HEK293T (cell line): Measurements from ENCODE around the gene GORASP2.

ENCODE experiments used
- CTCF ChIA-PET: fragments of 350-600 bp; formaldehyde crosslinking; extraction: SDS; loops from one replicate; lab custom pipeline; 2021; ENCODE audit warnings: antibody characterized with exemption, inconsistent platforms; lab: Yijun Ruan, JAX
- POLR2A ChIA-PET: fragments of 350-600 bp; formaldehyde crosslinking; extraction: SDS; loops from one replicate; lab custom pipeline; 2020; ENCODE audit warnings: antibody characterized with exemption, inconsistent platforms; lab: Yijun Ruan, JAX
- DNase-seq: peaks from one replicate; pipeline ENCODE4 v3.0.0; 2012; ENCODE audit warnings: mixed read lengths; ENCODE audit errors: extremely low spot score
- ARNT ChIP-seq: fragments of 450-650 bp; IDR thresholded peaks from 2 replicates; pipeline ENCODE4 v1.6.1; 2017; ENCODE audit warnings: mild to moderate bottlenecking
- BHLHE40 ChIP-seq: fragments of 450-650 bp; IDR thresholded peaks from 2 replicates; pipeline ENCODE4 v1.6.1; 2016; ENCODE audit warnings: mild to moderate bottlenecking, moderate library complexity, borderline replicate concordance
- CTBP1 ChIP-seq: fragments of 450-650 bp; IDR thresholded peaks from 2 replicates; pipeline ENCODE4 v1.6.1; 2016; ENCODE audit warnings: borderline replicate concordance
- ELF4 ChIP-seq: fragments of 450-650 bp; IDR thresholded peaks from 2 replicates; pipeline ENCODE4 v1.6.1; 2017; ENCODE audit warnings: antibody characterized with exemption
- FOXA1 ChIP-seq: fragments of 450-650 bp; IDR thresholded peaks from 2 replicates; pipeline ENCODE4 v1.6.1; 2016; ENCODE audit warnings: mild to moderate bottlenecking
- FOXK2 ChIP-seq: fragments of 450-650 bp; IDR thresholded peaks from 2 replicates; pipeline ENCODE4 v1.6.1; 2016; ENCODE audit warnings: mild to moderate bottlenecking
- FOXM1 ChIP-seq: fragments of 450-650 bp; IDR thresholded peaks from 2 replicates; pipeline ENCODE4 v1.6.1; 2017; ENCODE audit warnings: mild to moderate bottlenecking, borderline replicate concordance
- HDGF ChIP-seq: fragments of 450-650 bp; IDR thresholded peaks from 2 replicates; pipeline ENCODE4 v1.6.1; 2017; ENCODE audit warnings: antibody characterized with exemption, borderline replicate concordance
- L3MBTL2 ChIP-seq: fragments of 450-650 bp; conservative IDR thresholded peaks from 2 replicates; pipeline ENCODE4 v1.6.1; 2016; ENCODE audit warnings: mild to moderate bottlenecking
- LEF1 ChIP-seq: fragments of 450-650 bp; IDR thresholded peaks from 2 replicates; pipeline ENCODE4 v1.6.1; 2017; ENCODE audit warnings: mild to moderate bottlenecking, borderline replicate concordance
- NFRKB ChIP-seq: fragments of 450-650 bp; IDR thresholded peaks from 2 replicates; pipeline ENCODE4 v1.6.1; 2016; ENCODE audit warnings: mild to moderate bottlenecking, moderate library complexity
- PKNOX1 ChIP-seq: fragments of 450-650 bp; IDR thresholded peaks from 2 replicates; pipeline ENCODE4 v1.6.1; 2016
- SP1 ChIP-seq: fragments of 450-650 bp; IDR thresholded peaks from 2 replicates; pipeline ENCODE4 v1.6.1; 2017
- SUZ12 ChIP-seq: fragments of 450-650 bp; IDR thresholded peaks from 2 replicates; pipeline ENCODE4 v1.6.1; 2016; ENCODE audit warnings: mild to moderate bottlenecking
- TARDBP ChIP-seq: fragments of 450-650 bp; IDR thresholded peaks from 2 replicates; pipeline ENCODE4 v1.6.1; 2016
- ZNF384 ChIP-seq: fragments of 450-650 bp; IDR thresholded peaks from 2 replicates; pipeline ENCODE4 v1.6.1; 2016

GORASP2 gene

GRCh38 chr2:170973225-170973491, 44.1 kb downstream of the GORASP2 start:
- ChIA-PET POLR2A (no interaction called here), CTCF (interaction anchor here (0.5 to 1.9 kb wide), 5 partner anchors 9 to 443 kb away, joined by 4 to 19 read pairs (median 5); no protein-coding TSS in a partner anchor)
- TF ChIP-seq L3MBTL2: peak; percentile 33; the same call in 1 of the 2 replicates
- TF ChIP-seq FOXM1: no peak
- DNase-seq: no peak

GRCh38 chr2:170973492-170974303, 44.6 kb downstream of the GORASP2 start:
- TF ChIP-seq FOXM1 (no peak; the same call in 1 of the 2 replicates), L3MBTL2 (0 out of 2 replicates have a peak, but pooled peaks have one; percentile 3)
- ChIA-PET POLR2A (interaction anchor here (1.2 kb wide), 1 partner anchor 44 kb away, joined by 4 read pairs; no protein-coding TSS in a partner anchor), CTCF (interaction anchor here (0.9 to 1.9 kb wide), 4 partner anchors 10 to 443 kb away, joined by 3 to 19 read pairs (median 5); no protein-coding TSS in a partner anchor)
- peak; percentile 95 for DNase-seq

- TF ChIP-seq SUZ12: no peak
- ChIA-PET POLR2A (interaction anchor here (1.2 kb wide), 1 partner anchor 45 kb away, joined by 4 read pairs; no protein-coding TSS in a partner anchor), CTCF (interaction anchor here (0.6 to 1.0 kb wide), 2 partner anchors 184 to 442 kb away, joined by 3 read pairs; no protein-coding TSS in a partner anchor)
- no peak for DNase-seq
Observed at GRCh38 chr2:170974304-170974993, 45.4 kb downstream of the GORASP2 start.

GRCh38 chr2:170975127-170975942, 46.3 kb downstream of the GORASP2 start:
- no peak for DNase-seq
- no peak for TF ChIP-seq SP1
- POLR2A ChIA-PET: no interaction called here
- CTCF ChIA-PET: interaction anchor here (1.0 kb wide), 1 partner anchor 441 kb away, joined by 3 read pairs; no protein-coding TSS in a partner anchor

GRCh38 chr2:170975943-170976270, 46.9 kb downstream of the GORASP2 start:
- DNase-seq: no peak
- ChIA-PET POLR2A (no interaction called here), CTCF (no interaction called here)
- TF ChIP-seq BHLHE40: no peak
- TF ChIP-seq LEF1: no peak
- TF ChIP-seq FOXA1: no peak
- TF ChIP-seq ARNT: no peak
- TF ChIP-seq CTBP1: no peak
- TF ChIP-seq FOXM1: no peak
- no peak for TF ChIP-seq TARDBP
- TF ChIP-seq SP1: no peak
- no peak for TF ChIP-seq HDGF
- no peak for TF ChIP-seq ZNF384
- TF ChIP-seq PKNOX1: no peak
- TF ChIP-seq ELF4: no peak
- no peak for TF ChIP-seq SUZ12
- TF ChIP-seq NFRKB: no peak
- TF ChIP-seq L3MBTL2: no peak
- TF ChIP-seq FOXK2: no peak

GRCh38 chr2:170984079-170984478, 55.0 kb downstream of the GORASP2 start:
- ChIA-PET CTCF (interaction anchor here (0.7 kb wide), 1 partner anchor 54 kb away, joined by 5 read pairs; no protein-coding TSS in a partner anchor), POLR2A (interaction anchor here (0.6 kb wide), 1 partner anchor 176 kb away, joined by 3 read pairs; no protein-coding TSS in a partner anchor)
- no peak for DNase-seq
- no peak for TF ChIP-seq FOXA1
- no peak for TF ChIP-seq FOXK2
- TF ChIP-seq ARNT: no peak
- no peak for TF ChIP-seq LEF1
- TF ChIP-seq L3MBTL2: no peak
- TF ChIP-seq ZNF384: no peak

GRCh38 chr2:170985407-170985806, 56.4 kb downstream of the GORASP2 start:
- TF ChIP-seq ELF4 (no peak), FOXA1 (no peak), ZNF384 (no peak), BHLHE40 (no peak), SUZ12 (no peak), NFRKB (no peak), SP1 (no peak), PKNOX1 (no peak), LEF1 (no peak), HDGF (no peak), ARNT (no peak), CTBP1 (no peak), L3MBTL2 (no peak), FOXK2 (no peak), TARDBP (no peak), FOXM1 (no peak)
- no peak for DNase-seq
- POLR2A ChIA-PET: no interaction called here
- CTCF ChIA-PET: no interaction called here
